ENCODE data around the gene PGA4.

Gene PGA4

DNA sequence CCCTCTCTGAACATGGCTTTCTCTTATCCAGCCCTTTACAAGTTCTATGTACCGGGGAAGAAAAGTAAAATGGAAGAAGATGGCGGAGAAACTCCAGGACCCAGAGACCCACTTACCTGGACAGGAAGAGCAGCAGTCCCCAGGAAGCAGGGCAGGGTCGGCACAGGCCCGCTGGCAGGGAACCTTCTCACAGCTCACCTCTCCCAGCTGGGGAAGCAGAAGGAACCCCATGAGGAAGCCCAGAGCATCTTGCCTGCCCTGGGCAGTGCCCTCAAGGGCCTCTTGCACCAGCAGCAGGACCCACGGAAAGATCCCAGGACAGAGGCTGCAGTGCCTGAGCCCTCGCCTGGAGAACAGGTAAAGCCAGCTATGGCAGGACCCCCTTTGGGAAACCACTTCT lies 42.2 kb downstream of the PGA4 start:
- CTCF ChIA-PET: interaction anchor here (0.9 to 6.0 kb wide), 2 partner anchors 12 to 18 kb away, joined by 3 to 39 read pairs; no protein-coding TSS in a partner anchor
- TF ChIP-seq, protein P1, sequence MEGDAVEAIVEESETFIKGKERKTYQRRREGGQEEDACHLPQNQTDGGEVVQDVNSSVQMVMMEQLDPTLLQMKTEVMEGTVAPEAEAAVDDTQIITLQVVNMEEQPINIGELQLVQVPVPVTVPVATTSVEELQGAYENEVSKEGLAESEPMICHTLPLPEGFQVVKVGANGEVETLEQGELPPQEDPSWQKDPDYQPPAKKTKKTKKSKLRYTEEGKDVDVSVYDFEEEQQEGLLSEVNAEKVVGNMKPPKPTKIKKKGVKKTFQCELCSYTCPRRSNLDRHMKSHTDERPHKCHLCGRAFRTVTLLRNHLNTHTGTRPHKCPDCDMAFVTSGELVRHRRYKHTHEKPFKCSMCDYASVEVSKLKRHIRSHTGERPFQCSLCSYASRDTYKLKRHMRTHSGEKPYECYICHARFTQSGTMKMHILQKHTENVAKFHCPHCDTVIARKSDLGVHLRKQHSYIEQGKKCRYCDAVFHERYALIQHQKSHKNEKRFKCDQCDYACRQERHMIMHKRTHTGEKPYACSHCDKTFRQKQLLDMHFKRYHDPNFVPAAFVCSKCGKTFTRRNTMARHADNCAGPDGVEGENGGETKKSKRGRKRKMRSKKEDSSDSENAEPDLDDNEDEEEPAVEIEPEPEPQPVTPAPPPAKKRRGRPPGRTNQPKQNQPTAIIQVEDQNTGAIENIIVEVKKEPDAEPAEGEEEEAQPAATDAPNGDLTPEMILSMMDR (IDR thresholded peaks at IDR 0.05; ENCODE audit: control extremely low read depth, extremely low read depth, low read depth, missing control alignments): no peak
- no peak for DNase-seq (ENCODE audit: extremely low spot score)
- POLR2A ChIA-PET: no interaction called here

DNA sequence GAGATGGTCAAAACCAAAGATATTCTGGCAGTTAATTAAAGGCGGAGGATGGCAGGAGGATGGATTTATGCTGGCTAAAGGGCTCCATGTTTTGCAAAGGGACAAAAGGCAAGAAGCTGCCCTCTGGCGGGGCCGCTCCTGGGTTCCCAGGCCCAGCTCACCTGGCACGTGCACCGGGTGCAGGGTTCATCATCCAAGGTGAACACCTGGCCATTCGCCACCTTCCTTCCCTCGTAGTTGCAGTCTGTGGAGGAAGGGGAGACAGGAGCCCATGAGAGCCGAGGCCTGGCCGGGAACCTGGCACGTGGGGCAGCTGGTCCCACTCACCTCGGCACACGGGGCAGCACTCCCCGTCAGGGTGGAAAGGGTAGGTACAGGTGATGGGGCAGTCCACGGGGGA lies 42.6 kb downstream of the PGA4 start:
- TF ChIP-seq, protein P1 (IDR thresholded peaks at IDR 0.05; ENCODE audit: control extremely low read depth, extremely low read depth, low read depth, missing control alignments): no peak
- ChIA-PET CTCF (interaction anchor here (0.9 to 6.0 kb wide), 2 partner anchors 12 to 17 kb away, joined by 3 to 39 read pairs; no protein-coding TSS in a partner anchor), POLR2A (no interaction called here)
- DNase-seq (ENCODE audit: extremely low spot score): no peak

DNA sequence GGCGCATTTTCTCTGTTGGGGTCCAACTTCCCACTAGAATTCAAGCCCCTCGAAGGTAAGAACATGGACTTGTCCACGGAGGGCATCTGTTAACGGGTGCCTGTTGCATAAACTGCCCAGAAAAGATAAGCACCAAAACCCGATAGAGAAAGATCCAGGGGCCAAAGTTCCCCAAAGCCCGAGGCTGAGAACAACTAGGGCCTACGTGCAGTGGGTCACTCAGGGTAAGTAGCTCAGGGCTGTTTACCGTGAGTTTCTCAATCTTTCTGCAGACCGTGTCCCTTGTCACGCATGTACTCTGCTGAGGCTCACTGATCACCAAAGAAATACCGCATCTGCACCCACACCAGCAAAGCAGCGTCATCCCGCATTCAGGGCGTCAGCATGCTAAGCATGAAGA lies 43.2 kb downstream of the PGA4 start:
- DNase-seq (ENCODE audit: extremely low spot score): no peak
- TF ChIP-seq, protein P1 (IDR thresholded peaks at IDR 0.05; ENCODE audit: control extremely low read depth, extremely low read depth, low read depth, missing control alignments): no peak
- ChIA-PET POLR2A (no interaction called here), CTCF (interaction anchor here (0.7 to 6.0 kb wide), 3 partner anchors 13 to 170 kb away, joined by 3 to 39 read pairs (median 3); no protein-coding TSS in a partner anchor)

DNA sequence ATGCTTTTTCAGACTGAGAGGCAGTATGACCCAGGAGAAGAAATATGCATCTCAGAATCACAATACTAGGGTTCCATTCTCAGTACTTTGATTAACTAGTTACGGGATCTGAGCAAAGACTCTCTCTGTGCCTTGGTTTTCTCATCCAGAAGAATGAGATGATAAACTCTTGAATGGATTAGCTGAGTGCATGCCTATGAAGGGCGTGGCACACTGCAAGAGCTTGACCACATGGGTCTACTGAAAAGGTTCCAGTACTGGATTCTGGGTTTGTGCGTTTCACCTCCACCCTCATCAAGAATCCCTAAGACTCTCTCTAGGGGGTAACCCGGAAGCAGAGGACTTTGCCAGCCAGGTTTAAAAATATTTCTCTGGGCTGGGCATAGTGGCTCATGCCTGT lies 44.5 kb downstream of the PGA4 start:
- ChIA-PET CTCF (interaction anchor here (6.0 kb wide), 1 partner anchor 14 kb away, joined by 39 read pairs; no protein-coding TSS in a partner anchor), POLR2A (no interaction called here)
- TF ChIP-seq, protein P1 (IDR thresholded peaks at IDR 0.05; ENCODE audit: control extremely low read depth, extremely low read depth, low read depth, missing control alignments): no peak

DNA sequence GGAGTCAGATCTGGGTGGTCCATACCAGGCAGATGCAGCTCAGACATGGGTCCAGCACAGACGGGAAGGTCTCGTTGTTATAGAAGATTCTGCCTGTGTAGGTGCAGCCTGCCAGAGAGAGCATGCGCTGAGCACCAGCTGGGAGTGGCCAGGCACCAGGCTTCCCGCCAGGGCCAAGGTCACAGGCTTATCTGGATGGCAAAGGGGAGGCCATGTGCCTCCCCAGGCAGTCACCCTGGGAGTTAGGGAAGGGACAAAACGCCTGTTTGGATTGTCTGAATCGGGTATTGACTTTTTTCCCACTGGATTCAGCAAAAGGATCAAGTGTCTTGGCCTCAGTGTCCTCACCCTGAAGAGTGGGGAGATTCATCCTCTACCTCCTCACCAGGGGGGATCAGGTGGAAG lies 45.3 kb downstream of the PGA4 start:
- ChIA-PET POLR2A (no interaction called here), CTCF (interaction anchor here (6.0 kb wide), 1 partner anchor 15 kb away, joined by 39 read pairs; no protein-coding TSS in a partner anchor)
- TF ChIP-seq, protein P1 (IDR thresholded peaks at IDR 0.05; ENCODE audit: control extremely low read depth, extremely low read depth, low read depth, missing control alignments): no peak
- DNase-seq (ENCODE audit: extremely low spot score): no peak

More for the DNA sequence above, 44.5 kb downstream of the PGA4 start:
- DNase-seq (ENCODE audit: extremely low spot score): no peak

DNA sequence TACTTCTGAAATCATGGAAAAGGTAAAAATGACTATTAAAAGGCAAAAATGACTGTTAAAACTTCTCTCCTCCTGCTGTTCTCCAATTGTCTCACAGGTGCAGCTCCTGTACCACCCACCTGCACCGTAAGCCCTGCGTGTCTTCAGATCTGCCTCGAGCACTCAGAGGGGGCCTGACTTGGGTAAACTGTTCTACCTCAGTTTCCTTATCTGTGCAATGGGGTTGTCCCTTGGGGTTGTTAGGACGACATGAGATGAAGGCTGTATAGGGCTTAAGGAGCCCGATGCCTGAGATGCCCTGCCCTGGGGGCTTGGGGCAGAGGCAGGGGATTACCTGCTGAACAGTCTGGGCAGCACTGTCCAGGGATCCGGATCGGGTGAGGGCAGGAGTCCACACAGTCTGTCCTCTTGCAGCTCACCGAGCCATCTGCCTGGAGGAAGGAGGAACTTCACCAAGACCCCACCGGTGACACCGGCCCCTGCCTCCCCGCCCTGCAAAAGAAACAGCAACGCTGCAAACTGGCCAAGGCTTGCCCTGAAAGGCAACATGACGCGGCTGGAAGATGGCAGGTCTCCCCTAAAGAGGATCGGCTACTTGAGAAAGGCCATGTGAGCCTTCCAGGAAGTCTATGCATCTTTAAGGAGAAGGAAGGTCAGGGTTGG lies 46.6 kb downstream of the PGA4 start:
- TF ChIP-seq, protein P1 (IDR thresholded peaks at IDR 0.05; ENCODE audit: control extremely low read depth, extremely low read depth, low read depth, missing control alignments): no peak
- CTCF ChIA-PET: interaction anchor here (3.6 kb wide), 1 partner anchor 15 kb away, joined by 25 read pairs; no protein-coding TSS in a partner anchor
- POLR2A ChIA-PET: no interaction called here
- DNase-seq (ENCODE audit: extremely low spot score): no peak
